Measurements from ENCODE around the gene DVL2.

- TF ChIP-seq POLR2A (IDR thresholded peaks at IDR 0.05) (no peak), CTCF (IDR thresholded peaks at IDR 0.05) (no peak)
These were observed 5.4 kb downstream of the DVL2 start for GRCh38 chr17:7228920-7229319.
